HepG2 (cell line): ENCODE measurements around the gene CNIH3. TPM values are rescaled to one million over a fixed set of nuclear protein-coding genes. Genes with fewer than 3 reads are reported as not detected.

Source experiments
- ATAC-seq: fragments of 200-7000 bp; cut with Tn5 transposase; 3 replicates; pipeline ENCODE4 v1.9.1; 2020; ENCODE audit warnings: mild to moderate bottlenecking, moderate library complexity
- BruUV-seq: library from RNA; stranded (reverse); fragments of 400-500 nt; replicated peaks from 2 replicates; lab custom pipeline; 2021; lab: Mats Ljungman, UMichigan
- CTCF ChIA-PET: fragments of 300-600 bp; formaldehyde crosslinking; extraction: SDS; loops from one replicate; lab custom pipeline; 2021; ENCODE audit warnings: low total read pairs, inconsistent platforms, low intra/inter-chr PET ratio; lab: Yijun Ruan, JAX
- POLR2A ChIA-PET: fragments of 350-600 bp; sonication (Branson Sonifier 250); formaldehyde crosslinking; loops from one replicate; lab custom pipeline; 2020; ENCODE audit warnings: antibody characterized with exemption, inconsistent platforms; lab: Yijun Ruan, JAX
- DNase-seq: peaks from one replicate; pipeline ENCODE4 v3.0.0-alpha.2; 2015; ENCODE audit warnings: low spot score
- FAIRE-seq: peaks from 3 replicates; lab custom pipeline; 2011; peaks lifted over from hg19 to GRCh38; lab: Jason Lieb, UNC
- H2AFZ ChIP-seq: one replicate; pipeline ENCODE4 v1.6.1; 2011; ENCODE audit warnings: low read length, inconsistent platforms
- H3K27ac ChIP-seq: fragments of 300-600 bp; 3 replicates; pipeline ENCODE4 v1.8.0; 2011; ENCODE audit warnings: mixed run types, mild to moderate bottlenecking, mixed read lengths, low read length, inconsistent platforms; ENCODE audit not compliant: insufficient read depth; ENCODE audit errors: extremely low read length
- H3K27me3 ChIP-seq, 2 experiments: fragments of 200-600 bp in 1 of 2; 2 replicates in 1 of 2; 3 replicates in 1 of 2; pipeline versions ENCODE4 v1.6.0 to v1.8.0; 2011; ENCODE audit warnings: low read length in 2 of 2, mild to moderate bottlenecking in 2 of 2, moderate library complexity in 2 of 2, inconsistent platforms in 1 of 2; ENCODE audit not compliant: insufficient read depth in 2 of 2, control insufficient read depth in 1 of 2
- H3K36me3 ChIP-seq, 2 experiments: fragments of 200-600 bp in 1 of 2; replicated peaks in 1 of 2; 2 replicates in 1 of 2; 3 replicates in 1 of 2; pipeline versions ENCODE4 v1.5.1 to v1.8.0; 2011; ENCODE audit warnings: low read length in 2 of 2, inconsistent platforms in 1 of 2; ENCODE audit not compliant: insufficient read depth in 2 of 2, control insufficient read depth in 1 of 2
- H3K4me1 ChIP-seq: 2 replicates; pipeline ENCODE4 v1.5.1; 2012; ENCODE audit warnings: low read length, inconsistent platforms; ENCODE audit not compliant: insufficient read depth
- H3K4me2 ChIP-seq: 2 replicates; pipeline ENCODE4 v1.6.0; 2011; ENCODE audit warnings: low read depth, low read length, inconsistent platforms
- H3K4me3 ChIP-seq, 3 experiments: fragments of 200-600 bp in 1 of 3; sonication (generic), shearing (Covaris generic) in 1 of 3; replicated peaks in 1 of 3; 2 replicates each; pipeline ENCODE4 v1.5.1; 2011 to 2016; ENCODE audit warnings: low read length in 3 of 3, inconsistent platforms in 2 of 3, low read depth in 2 of 3, mild to moderate bottlenecking in 2 of 3, control low read depth in 1 of 3, mixed read lengths in 1 of 3; ENCODE audit not compliant: insufficient read depth in 1 of 3
- H3K79me2 ChIP-seq: one replicate; pipeline ENCODE4 v1.6.1; 2011; ENCODE audit warnings: low read length, inconsistent platforms; ENCODE audit not compliant: insufficient read depth
- H3K9ac ChIP-seq: 2 replicates; pipeline ENCODE4 v1.6.0; 2011; ENCODE audit warnings: mild to moderate bottlenecking, low read depth, low read length, inconsistent platforms; ENCODE audit not compliant: insufficient read depth
- H3K9me3 ChIP-seq: 2 replicates; pipeline ENCODE4 v1.5.1; 2012; ENCODE audit warnings: mild to moderate bottlenecking, low read length
- H4K20me1 ChIP-seq: 2 replicates; pipeline ENCODE4 v1.6.0; 2011; ENCODE audit warnings: inconsistent platforms, mild to moderate bottlenecking, low read length, moderate library complexity; ENCODE audit not compliant: insufficient read depth
- AGO2 ChIP-seq: fragments of 200-400 bp; formaldehyde crosslinking; optimal IDR thresholded peaks from 2 replicates; pipeline ENCODE3; 2017; ENCODE audit warnings: mild to moderate bottlenecking, low read depth, low read length, moderate library complexity
- DPF2 ChIP-seq: sonication (generic); formaldehyde crosslinking; IDR thresholded peaks from 2 replicates; pipeline ENCODE4 v1.4.0; 2020; ENCODE audit warnings: mild to moderate bottlenecking, low read depth, missing genetic modification reagents, borderline replicate concordance
- ETV6 ChIP-seq: sonication (generic); formaldehyde crosslinking; conservative IDR thresholded peaks from 2 replicates; pipeline ENCODE4 v1.4.0; 2020; ENCODE audit warnings: missing genetic modification reagents
- GLI4 ChIP-seq: sonication (generic); formaldehyde crosslinking; IDR thresholded peaks from 2 replicates; pipeline ENCODE4 v1.5.1; 2020; ENCODE audit warnings: missing genetic modification reagents, mild to moderate bottlenecking, moderate library complexity, borderline replicate concordance
- MZF1 ChIP-seq: sonication (generic); formaldehyde crosslinking; IDR thresholded peaks from 2 replicates; pipeline ENCODE4 v1.8.1; 2023; ENCODE audit warnings: mild to moderate bottlenecking, missing genetic modification reagents, borderline replicate concordance
- NBN ChIP-seq: fragments of 450-650 bp; conservative IDR thresholded peaks from 2 replicates; pipeline ENCODE4 v1.6.1; 2017
- SIX4 ChIP-seq: sonication (generic); formaldehyde crosslinking; IDR thresholded peaks from 2 replicates; pipeline ENCODE4 v1.4.0; 2020; ENCODE audit warnings: missing genetic modification reagents
- ZFP36L1 ChIP-seq: sonication (generic); formaldehyde crosslinking; IDR thresholded peaks from 2 replicates; pipeline ENCODE4 v1.8.0; 2022; ENCODE audit warnings: mild to moderate bottlenecking, missing genetic modification reagents, moderate library complexity
- ZNF577 ChIP-seq: sonication (generic); formaldehyde crosslinking; IDR thresholded peaks from 2 replicates; pipeline ENCODE4 v1.4.0; 2020; ENCODE audit warnings: mild to moderate bottlenecking, low read depth, missing genetic modification reagents, borderline replicate concordance
- ZNF878 ChIP-seq: sonication (generic); formaldehyde crosslinking; IDR thresholded peaks from 2 replicates; pipeline ENCODE4 v1.8.1; 2023; ENCODE audit warnings: mild to moderate bottlenecking, missing genetic modification reagents, moderate library complexity
- WGBS: methylation state at CpG from one replicate; pipeline ENCODE4 v1.1.6; 2017; ENCODE audit warnings: low lambda C conversion rate; 5-methylcytosine and 5-hydroxymethylcytosine counted together
- in situ Hi-C: cut with HindIII; loops from 2 replicates; pipeline ENCODE4 v1.10.0; 2017; ENCODE audit warnings: low pct_unique_long_range_greater_than_20kb; ENCODE audit not compliant: extremely low pct_ligation_motif_present
- intact Hi-C: fragments of 100-400 bp; cut with micrococcal nuclease; formaldehyde crosslinking; loops from one replicate; pipeline ENCODE4 v1.10.0; 2022; ENCODE audit not compliant: unreplicated experiment
- polyA plus RNA-seq, 8 experiments: library from polyadenylated mRNA; depleted of rRNA in 3 of 8; stranded (reverse) in 7 of 8; unstranded in 1 of 8; fragments of >200 nt; fragmentation: Illumina TruSeq in 4 of 8; extraction: Trizol in 4 of 8; gene quantifications; 2 replicates each; pipeline versions ENCODE4 v1.2.1 to v1.2.3, GENCODE V29; 2011 to 2016; ENCODE audit warnings: low read depth in 4 of 8, missing spikeins in 1 of 8, mixed read lengths in 1 of 8; ENCODE audit not compliant: insufficient read depth in 1 of 8
- total RNA-seq, 5 experiments: library from RNA; depleted of rRNA; stranded (reverse); fragments of >200 nt; fragmentation: Illumina TruSeq; extraction: Trizol; gene quantifications; 2 replicates each; pipeline ENCODE4 v1.2.3, GENCODE V29; 2016; ENCODE audit warnings: low read depth in 1 of 5
- TF ChIP-seq, protein P1 (sequence below): sonication (generic); formaldehyde crosslinking; IDR thresholded peaks from 2 replicates; pipeline ENCODE4 v1.5.0; 2020; ENCODE audit warnings: mild to moderate bottlenecking, missing genetic modification reagents

The CNIH3 gene
- total and polyA plus RNA-seq, 2 of the 13 experiments (the other 11 are each of a cell fraction or from before 2014, with no cell fraction given): 0.36 to 1.1 TPM

DNA sequence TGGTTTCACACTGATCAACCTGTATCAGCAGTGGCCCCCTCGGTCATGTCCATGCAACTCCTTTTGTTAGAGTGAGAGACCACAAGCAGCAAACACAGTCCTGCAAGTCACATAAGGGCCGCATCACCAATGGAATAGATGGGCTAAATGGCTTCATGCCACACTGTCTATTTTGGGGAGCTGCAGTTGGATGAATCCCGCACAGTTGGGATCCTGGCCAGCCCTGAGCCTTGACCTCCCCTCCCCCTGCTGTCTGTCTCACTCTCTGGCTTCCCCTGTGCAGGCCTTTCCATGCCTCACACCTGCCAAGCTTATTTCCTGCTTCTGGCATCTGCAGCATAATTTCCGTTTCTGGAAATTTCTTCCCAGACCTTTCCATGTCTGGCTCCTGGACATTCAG lies 57.0 kb downstream of the CNIH3 start:
- WGBS: 0% methylated on average over 2 of the region's 4 CpGs
- H3K4me1 ChIP-seq: no peaks in the 10 kb centered on the region
- FAIRE-seq (no peak), ATAC-seq (no peak), DNase-seq (no peak)
- no TSS peak for BruUV-seq
- no peaks in the 10 kb centered on the region for H3K36me3 ChIP-seq
- no peak overlapping the region for H3K4me2 ChIP-seq
- no peak overlapping the region for H3K4me3 ChIP-seq
- POLR2A ChIA-PET: no interaction called here
- intact Hi-C loops: no loop called here
- H3K79me2 ChIP-seq: no peaks in the 10 kb centered on the region
- H4K20me1 ChIP-seq: no peaks in the 10 kb centered on the region
- H3K9ac ChIP-seq: no peak overlapping the region
- TF ChIP-seq ETV6 (CRISPR knock-in tag) (no peak), ZNF878 (CRISPR knock-in tag) (no peak), ZFP36L1 (no peak), NBN (no peak), GLI4 (CRISPR knock-in tag) (no peak), AGO2 (no peak), DPF2 (no peak), MZF1 (CRISPR knock-in tag) (no peak), SIX4 (CRISPR knock-in tag) (no peak), ZNF577 (CRISPR knock-in tag) (no peak)
- TF ChIP-seq, all 625 proteins: peak for 0
- in situ Hi-C loops: no loop called here
- no peaks in the 10 kb centered on the region for H3K9me3 ChIP-seq
- H2AFZ ChIP-seq: no peak overlapping the region
- peaks cover 0 to 4% of the 10 kb centered on the region in 2 experiments; a peak in 1 of 5 replicates for H3K27me3 ChIP-seq
- no peak overlapping the region for H3K27ac ChIP-seq
- CTCF ChIA-PET: no interaction called here

DNA sequence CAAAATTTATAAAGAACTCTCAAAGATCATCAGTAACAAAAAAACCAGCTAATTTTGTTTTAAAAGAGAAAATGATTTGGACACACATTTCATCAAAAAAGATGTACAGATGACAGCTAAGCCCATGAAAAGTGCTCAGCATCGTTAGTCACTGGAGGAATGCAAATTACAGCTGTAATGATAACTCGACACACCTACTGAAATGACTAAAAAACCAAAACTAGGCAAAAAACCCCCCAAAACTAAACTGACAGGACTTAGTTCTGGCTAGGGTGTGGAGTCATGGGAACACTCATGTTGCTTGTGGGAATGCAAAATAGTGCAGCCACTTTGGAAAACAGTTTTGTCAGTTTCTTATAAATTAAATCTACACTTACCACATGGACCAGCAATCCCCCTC lies 59.5 kb downstream of the CNIH3 start:
- FAIRE-seq (no peak), ATAC-seq (no peak), DNase-seq (no peak)
- Histone ChIP-seq H3K9me3 (no peaks in the 10 kb centered on the region), H3K36me3 (no peaks in the 10 kb centered on the region), H3K27me3 (peaks cover 0 to 8% of the 10 kb centered on the region in 2 experiments; a peak in 1 of 5 replicates), H3K4me1 (no peaks in the 10 kb centered on the region), H3K79me2 (no peaks in the 10 kb centered on the region), H2AFZ (no peak overlapping the region), H3K4me2 (no peak overlapping the region), H4K20me1 (no peaks in the 10 kb centered on the region), H3K27ac (no peak overlapping the region), H3K9ac (no peak overlapping the region), H3K4me3 (no peak overlapping the region)
- no TSS peak for BruUV-seq
- ChIA-PET POLR2A (no interaction called here), CTCF (no interaction called here)
- WGBS: 6% methylated on average over 2 of the region's 2 CpGs
- intact Hi-C loops (no loop called here), in situ Hi-C loops (no loop called here)
- TF ChIP-seq, protein P1, sequence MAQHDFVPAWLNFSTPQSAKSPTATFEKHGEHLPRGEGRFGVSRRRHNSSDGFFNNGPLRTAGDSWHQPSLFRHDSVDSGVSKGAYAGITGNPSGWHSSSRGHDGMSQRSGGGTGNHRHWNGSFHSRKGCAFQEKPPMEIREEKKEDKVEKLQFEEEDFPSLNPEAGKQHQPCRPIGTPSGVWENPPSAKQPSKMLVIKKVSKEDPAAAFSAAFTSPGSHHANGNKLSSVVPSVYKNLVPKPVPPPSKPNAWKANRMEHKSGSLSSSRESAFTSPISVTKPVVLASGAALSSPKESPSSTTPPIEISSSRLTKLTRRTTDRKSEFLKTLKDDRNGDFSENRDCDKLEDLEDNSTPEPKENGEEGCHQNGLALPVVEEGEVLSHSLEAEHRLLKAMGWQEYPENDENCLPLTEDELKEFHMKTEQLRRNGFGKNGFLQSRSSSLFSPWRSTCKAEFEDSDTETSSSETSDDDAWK (CRISPR knock-in tag): no peak
